Superior temporal gyrus (tissue), 1 donor: ENCODE data around the gene SINHCAF.

ENCODE experiments used
- DNase-seq: peaks from one replicate; pipeline ENCODE4 v3.0.0-alpha.2; 2016; ENCODE audit errors: extremely low spot score

SINHCAF gene

GRCh38 chr12:31234053-31234840, 91.7 kb downstream of the SINHCAF start:
- DNase-seq: no peak

- no peak for DNase-seq
These were observed 92.8 kb downstream of the SINHCAF start for GRCh38 chr12:31233061-31233730.

DNA sequence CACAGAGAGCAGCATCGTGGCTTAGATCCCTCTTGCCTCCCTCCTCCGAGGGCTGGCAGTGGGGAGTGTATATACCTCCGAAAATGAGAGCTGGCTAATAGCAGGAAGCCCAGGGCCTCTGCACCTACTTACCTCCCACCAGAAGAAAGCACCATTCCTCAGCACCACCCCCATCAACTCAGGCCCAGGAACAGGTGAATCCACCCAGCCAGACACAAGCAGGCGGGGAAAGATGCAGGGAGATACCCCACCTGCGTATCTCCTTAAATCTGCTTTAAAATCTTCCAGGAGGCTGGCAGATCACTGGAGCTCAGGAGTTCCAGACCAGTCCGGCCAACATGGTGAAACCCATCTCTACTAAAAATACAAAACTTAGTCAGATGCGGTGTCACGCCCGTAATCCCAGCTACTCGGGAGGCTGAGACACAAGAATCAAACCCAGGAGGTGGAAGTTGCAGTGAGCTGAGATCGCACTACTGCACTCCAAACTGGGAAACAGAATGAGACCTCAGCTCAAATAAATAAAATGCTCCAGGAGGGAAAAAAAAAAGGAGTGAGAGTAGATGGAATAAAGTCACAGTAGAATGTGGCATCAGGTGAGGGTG, 93.5 kb downstream of the SINHCAF start:
- DNase-seq: no peak

DNA sequence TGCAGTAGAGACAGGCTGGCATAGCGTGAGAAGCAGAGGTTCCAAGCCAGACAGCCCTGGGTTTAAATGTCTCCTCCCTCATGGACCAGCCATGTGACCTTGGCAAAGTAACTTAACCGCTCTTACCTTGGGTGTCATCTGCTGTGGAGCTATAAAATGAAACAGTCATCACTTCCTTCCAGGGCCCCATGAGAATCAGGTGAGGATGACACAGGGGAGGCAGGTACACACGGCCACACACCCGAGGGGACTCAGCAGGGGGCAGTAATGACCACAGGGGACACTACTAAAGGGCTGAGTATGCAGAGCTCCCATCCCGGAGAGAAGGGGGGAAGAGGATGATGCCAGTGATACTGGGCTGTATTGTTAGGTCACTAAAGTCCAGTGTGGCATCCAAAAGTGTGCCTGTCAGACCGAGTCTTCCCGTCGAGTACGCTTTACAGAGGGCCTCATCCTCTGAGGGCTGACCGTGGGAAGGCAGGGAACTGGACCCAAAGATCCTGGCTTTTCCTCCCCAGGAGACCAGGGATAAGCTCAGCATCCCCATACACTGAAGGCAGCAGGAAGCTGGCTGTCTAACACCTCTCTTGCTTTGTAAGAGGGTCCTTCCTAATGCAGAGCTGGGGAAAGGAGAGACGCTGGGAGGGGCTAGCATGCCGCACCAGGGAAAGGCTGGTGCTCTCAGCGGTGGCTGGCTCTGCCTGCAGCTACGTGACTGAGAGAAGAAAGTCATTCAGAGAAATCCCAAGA, 94.2 kb downstream of the SINHCAF start:
- DNase-seq: no peak
